HL-60 (cell line): ENCODE data around the gene ETNK2.

Experiments used
- DNase-seq, 2 experiments: peaks; one replicate each; pipeline ENCODE4 v3.0.0-alpha.2; 2010 to 2020; ENCODE audit warnings: low read depth in 1 of 2, low spot score in 1 of 2
- H3K27ac ChIP-seq: fragments of 250-450 bp; sonication (Bioruptor Pico); replicated peaks from 2 replicates; pipeline ENCODE4 v1.5.1; 2020; ENCODE audit warnings: mild to moderate bottlenecking, moderate library complexity
- H3K27me3 ChIP-seq: fragments of 250-450 bp; sonication (Bioruptor Pico); 2 replicates; pipeline ENCODE4 v1.5.1; 2021; ENCODE audit warnings: mild to moderate bottlenecking, moderate library complexity; ENCODE audit not compliant: insufficient read depth, poor library complexity, severe bottlenecking
- H3K4me3 ChIP-seq: replicated peaks from 2 replicates; pipeline ENCODE4 v1.5.1; 2011; ENCODE audit warnings: mild to moderate bottlenecking, control low read depth, low read length; ENCODE audit not compliant: insufficient read depth
- CTCF ChIP-seq: IDR thresholded peaks from one replicate; pipeline ENCODE4 v1.5.1; 2011; ENCODE audit warnings: low read length, control low read depth, inconsistent platforms; ENCODE audit not compliant: insufficient read depth
- GABPA ChIP-seq: IDR thresholded peaks from 2 replicates; pipeline ENCODE4 v1.6.1; 2012; ENCODE audit warnings: low read depth
- POLR2AphosphoS5 ChIP-seq: IDR thresholded peaks from 2 replicates; pipeline ENCODE4 v1.6.1; 2012; ENCODE audit warnings: low read depth
- REST ChIP-seq: IDR thresholded peaks from 2 replicates; pipeline ENCODE4 v1.6.1; 2012; ENCODE audit warnings: low read depth; ENCODE audit not compliant: insufficient replicate concordance
- SPI1 ChIP-seq: IDR thresholded peaks from 2 replicates; pipeline ENCODE4 v1.6.1; 2012; ENCODE audit warnings: low read depth, mild to moderate bottlenecking, borderline replicate concordance

ETNK2 gene

GRCh38 chr1:204161609-204162493, 10.0 kb upstream of the ETNK2 start:
- DNase-seq: no peak
- Histone ChIP-seq H3K27ac (no peak overlapping the region), H3K27me3 (no peaks in the 10 kb centered on the region), H3K4me3 (no peak overlapping the region)
- no peak for TF ChIP-seq REST
- TF ChIP-seq CTCF: no peak
- no peak for TF ChIP-seq SPI1
- no peak for TF ChIP-seq GABPA
- TF ChIP-seq POLR2AphosphoS5: no peak

GRCh38 chr1:204157962-204158361, 6.1 kb upstream of the ETNK2 start:
- DNase-seq: no peak
- no peak for TF ChIP-seq POLR2AphosphoS5
- peaks cover 6% of the 10 kb centered on the region for H3K27me3 ChIP-seq
- no peak overlapping the region for H3K27ac ChIP-seq
- H3K4me3 ChIP-seq: no peak overlapping the region

- TF ChIP-seq POLR2AphosphoS5 (no peak), SPI1 (no peak), REST (no peak)
- Histone ChIP-seq H3K27ac (no peak overlapping the region), H3K4me3 (no peak overlapping the region), H3K27me3 (peaks cover 21% of the 10 kb centered on the region)
- no peak for DNase-seq
These were observed 4.0 kb upstream of the ETNK2 start for GRCh38 chr1:204155881-204156280.

GRCh38 chr1:204154568-204155255, 2.9 kb upstream of the ETNK2 start:
- DNase-seq: no peak
- peaks cover 29% of the 10 kb centered on the region for H3K27me3 ChIP-seq
- no peak overlapping the region for H3K27ac ChIP-seq
- H3K4me3 ChIP-seq: no peak overlapping the region
- TF ChIP-seq REST (no peak), GABPA (no peak), SPI1 (no peak), CTCF (no peak), POLR2AphosphoS5 (no peak)
